Nephron (organoid): ENCODE results near the gene ST6GALNAC3.

ENCODE experiments used
- H3K27ac Mint-ChIP-seq, 3 experiments: 2 replicates each; pipeline ENCODE4 v1.8.0; 2020; ENCODE audit warnings: mixed read lengths in 3 of 3, mild to moderate bottlenecking in 2 of 3, moderate library complexity in 1 of 3
- H3K27me3 Mint-ChIP-seq: 2 replicates; pipeline ENCODE4 v1.8.0; 2021; ENCODE audit warnings: low read depth, mild to moderate bottlenecking, moderate library complexity, mixed read lengths
- H3K36me3 Mint-ChIP-seq: 2 replicates; pipeline ENCODE4 v1.8.0; 2020; ENCODE audit warnings: low read depth, mixed read lengths
- H3K4me1 Mint-ChIP-seq: 2 replicates; pipeline ENCODE4 v1.8.0; 2020; ENCODE audit warnings: mixed read lengths
- H3K4me3 Mint-ChIP-seq, 3 experiments: 2 replicates each; pipeline ENCODE4 v1.8.0; 2020; ENCODE audit warnings: mild to moderate bottlenecking in 3 of 3, mixed read lengths in 3 of 3, moderate library complexity in 2 of 3
- H3K9me3 Mint-ChIP-seq: 2 replicates; pipeline ENCODE4 v1.8.0; 2020; ENCODE audit warnings: mixed read lengths
- CTCF ChIP-seq, 3 experiments: fragments of 200-600 bp; sonication (generic); IDR thresholded peaks; one replicate each; pipeline ENCODE4 v1.5.0; 2021; ENCODE audit warnings: antibody characterized with exemption in 3 of 3; ENCODE audit not compliant: unreplicated experiment in 3 of 3

Gene ST6GALNAC3

DNA sequence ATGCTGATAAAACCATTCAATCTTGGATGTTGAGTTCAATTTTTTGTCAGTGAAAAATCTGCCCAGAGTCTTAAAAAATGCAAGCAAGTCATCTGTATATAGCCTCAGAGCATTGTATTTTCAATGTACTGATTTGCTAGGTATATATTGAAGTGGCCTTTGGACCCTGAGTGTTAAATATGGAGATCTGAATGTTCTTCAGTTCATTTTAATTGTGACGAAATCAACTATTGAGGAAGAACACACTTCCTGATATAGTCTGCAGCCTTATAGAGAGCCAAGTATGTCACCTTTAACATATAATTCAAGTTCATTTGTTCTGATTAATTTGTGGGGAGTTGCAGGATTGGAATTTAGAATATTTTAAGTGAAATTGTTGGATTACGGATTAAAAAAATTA, 128.1 kb downstream of the ST6GALNAC3 start:
- Mint-ChIP-seq H3K4me3 (no peak overlapping the region), H3K9me3 (peaks cover 4% of the 10 kb centered on the region), H3K36me3 (peaks cover 21% of the 10 kb centered on the region), H3K4me1 (no peaks in the 10 kb centered on the region), H3K27me3 (no peaks in the 10 kb centered on the region), H3K27ac (no peak overlapping the region)
- no peak for TF ChIP-seq CTCF (IDR thresholded peaks at IDR 0.05; ENCODE audit: unreplicated experiment in 3 of 3)

DNA sequence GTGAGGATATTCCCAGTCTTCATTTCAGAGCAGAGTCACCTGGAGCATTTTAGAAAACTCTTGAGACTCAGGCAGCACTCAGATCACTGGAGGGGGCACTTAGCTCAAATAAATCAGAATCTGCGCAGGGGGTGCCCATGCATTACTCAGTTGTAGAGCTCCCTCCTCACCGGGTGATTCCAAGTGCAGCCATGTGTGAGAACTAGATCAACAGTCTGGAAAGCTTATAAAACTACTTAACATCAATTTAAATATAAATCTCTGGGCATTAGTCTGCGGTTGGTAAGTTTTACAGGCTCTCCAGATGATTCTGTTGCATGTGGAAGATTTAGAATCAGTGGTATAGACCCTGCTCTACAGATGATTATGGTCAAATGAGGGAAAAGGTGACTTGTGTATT, 128.6 kb downstream of the ST6GALNAC3 start:
- Mint-ChIP-seq H3K27ac (no peak overlapping the region), H3K9me3 (peaks cover 4% of the 10 kb centered on the region), H3K4me3 (no peak overlapping the region), H3K36me3 (peaks cover 21% of the 10 kb centered on the region), H3K4me1 (no peaks in the 10 kb centered on the region), H3K27me3 (no peaks in the 10 kb centered on the region)
- TF ChIP-seq CTCF (IDR thresholded peaks at IDR 0.05; ENCODE audit: unreplicated experiment in 3 of 3): no peak

DNA sequence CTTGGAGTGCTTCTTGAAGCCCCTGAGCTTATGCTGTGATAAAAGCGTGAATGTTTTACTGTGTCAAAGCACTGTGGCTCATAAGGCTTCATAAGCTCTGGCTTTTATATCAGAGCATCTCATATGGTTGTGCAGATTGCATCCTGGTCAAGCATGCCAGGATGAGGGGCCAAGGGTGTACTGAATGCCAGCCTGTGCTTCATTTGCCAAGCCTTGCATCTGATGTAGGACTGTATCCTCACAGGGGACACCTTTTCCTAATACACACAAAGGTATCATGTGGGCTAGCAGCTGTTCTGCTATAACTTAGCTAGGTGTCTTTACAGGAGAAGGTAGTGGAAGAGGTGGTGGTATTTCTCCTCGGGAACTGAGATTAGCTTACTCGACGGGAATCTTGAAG, 134.7 kb downstream of the ST6GALNAC3 start:
- H3K4me1 Mint-ChIP-seq: no peaks in the 10 kb centered on the region
- no peak for TF ChIP-seq CTCF (IDR thresholded peaks at IDR 0.05; ENCODE audit: unreplicated experiment in 3 of 3)
- H3K4me3 Mint-ChIP-seq: no peak overlapping the region

DNA sequence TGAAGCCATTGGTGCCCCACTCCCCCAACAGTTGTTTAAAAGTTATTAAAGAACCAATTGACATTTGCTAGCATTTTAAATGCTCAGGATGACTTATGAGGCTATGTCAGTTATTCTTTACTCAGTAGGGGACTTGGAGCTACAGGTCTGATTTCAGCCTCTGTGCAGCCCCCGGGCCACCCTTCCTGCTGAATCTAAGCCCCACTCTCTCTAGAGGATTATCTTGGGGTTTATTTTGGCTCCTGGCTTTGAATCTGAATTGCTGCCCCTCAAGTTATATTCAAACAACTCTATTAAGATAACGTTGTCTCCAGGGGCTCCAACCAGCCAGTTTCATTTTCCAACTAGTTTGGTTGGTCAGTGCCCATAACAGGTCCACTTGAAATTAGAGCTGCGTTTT, 135.1 kb downstream of the ST6GALNAC3 start:
- no peaks in the 10 kb centered on the region for H3K27me3 Mint-ChIP-seq
- H3K4me1 Mint-ChIP-seq: no peaks in the 10 kb centered on the region
- no peaks in the 10 kb centered on the region for H3K9me3 Mint-ChIP-seq
- H3K36me3 Mint-ChIP-seq: no peaks in the 10 kb centered on the region
- H3K27ac Mint-ChIP-seq: no peak overlapping the region
- no peak for TF ChIP-seq CTCF (IDR thresholded peaks at IDR 0.05; ENCODE audit: unreplicated experiment in 3 of 3)
- no peak overlapping the region for H3K4me3 Mint-ChIP-seq

More for the DNA sequence above, 134.7 kb downstream of the ST6GALNAC3 start:
- Mint-ChIP-seq H3K36me3 (no peaks in the 10 kb centered on the region), H3K9me3 (no peaks in the 10 kb centered on the region), H3K27me3 (no peaks in the 10 kb centered on the region), H3K27ac (no peak overlapping the region)

- no peaks in the 10 kb centered on the region for H3K27me3 Mint-ChIP-seq
- H3K27ac Mint-ChIP-seq: no peak overlapping the region
- no peak for TF ChIP-seq CTCF (IDR thresholded peaks at IDR 0.05; ENCODE audit: unreplicated experiment in 3 of 3)
These were observed 135.6 kb downstream of the ST6GALNAC3 start for GRCh38 chr1:76210160-76210559.

DNA sequence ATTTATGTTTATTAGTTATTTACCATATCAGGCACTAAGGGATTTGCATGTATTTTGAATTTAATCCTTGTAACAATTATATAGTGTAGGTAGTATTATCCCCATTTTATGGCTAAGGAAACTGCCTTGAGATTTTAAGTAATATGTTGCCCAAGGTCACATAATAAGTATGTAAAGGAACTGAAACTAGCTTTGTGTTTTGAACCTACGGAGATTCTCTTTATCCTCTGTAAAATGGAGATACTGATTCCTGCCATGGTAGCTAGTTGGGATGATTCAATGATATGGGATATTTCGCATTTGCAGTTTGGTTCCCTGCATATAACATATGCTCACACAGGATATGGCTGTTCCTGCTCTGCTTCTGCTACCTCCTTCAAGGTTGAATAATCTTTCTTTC, 144.3 kb downstream of the ST6GALNAC3 start:
- no peak overlapping the region for H3K4me3 Mint-ChIP-seq

More at GRCh38 chr1:76210160-76210559, 135.6 kb downstream of the ST6GALNAC3 start:
- Mint-ChIP-seq H3K36me3 (no peaks in the 10 kb centered on the region), H3K9me3 (no peaks in the 10 kb centered on the region), H3K4me1 (no peaks in the 10 kb centered on the region), H3K4me3 (no peak overlapping the region)

More for the DNA sequence above, 144.3 kb downstream of the ST6GALNAC3 start:
- Mint-ChIP-seq H3K36me3 (no peaks in the 10 kb centered on the region), H3K9me3 (no peaks in the 10 kb centered on the region), H3K27me3 (no peaks in the 10 kb centered on the region), H3K27ac (no peak overlapping the region), H3K4me1 (peaks cover 6% of the 10 kb centered on the region)
- TF ChIP-seq CTCF (IDR thresholded peaks at IDR 0.05; ENCODE audit: unreplicated experiment in 3 of 3): no peak
